Panc1 (cell line): ENCODE data around the gene ZBP1.

Experiments
- POLR2AphosphoS5 ChIP-seq: IDR thresholded peaks from 2 replicates; pipeline ENCODE4 v1.6.1; 2012; ENCODE audit warnings: mild to moderate bottlenecking, low read depth, low read length, moderate library complexity
- TF ChIP-seq, protein P1 (sequence below): fragments of 450-650 bp; IDR thresholded peaks from 2 replicates; pipeline ENCODE4 v1.5.1; 2017; ENCODE audit warnings: mild to moderate bottlenecking
- TF ChIP-seq, protein P2 (sequence below), 2 experiments: IDR thresholded peaks; 2 replicates each; pipeline ENCODE4 v1.6.1; 2011 to 2012; ENCODE audit warnings: low read depth in 2 of 2, control low read depth in 1 of 2, low read length in 1 of 2, mild to moderate bottlenecking in 1 of 2, moderate library complexity in 1 of 2; ENCODE audit not compliant: insufficient read depth in 1 of 2

DNA sequence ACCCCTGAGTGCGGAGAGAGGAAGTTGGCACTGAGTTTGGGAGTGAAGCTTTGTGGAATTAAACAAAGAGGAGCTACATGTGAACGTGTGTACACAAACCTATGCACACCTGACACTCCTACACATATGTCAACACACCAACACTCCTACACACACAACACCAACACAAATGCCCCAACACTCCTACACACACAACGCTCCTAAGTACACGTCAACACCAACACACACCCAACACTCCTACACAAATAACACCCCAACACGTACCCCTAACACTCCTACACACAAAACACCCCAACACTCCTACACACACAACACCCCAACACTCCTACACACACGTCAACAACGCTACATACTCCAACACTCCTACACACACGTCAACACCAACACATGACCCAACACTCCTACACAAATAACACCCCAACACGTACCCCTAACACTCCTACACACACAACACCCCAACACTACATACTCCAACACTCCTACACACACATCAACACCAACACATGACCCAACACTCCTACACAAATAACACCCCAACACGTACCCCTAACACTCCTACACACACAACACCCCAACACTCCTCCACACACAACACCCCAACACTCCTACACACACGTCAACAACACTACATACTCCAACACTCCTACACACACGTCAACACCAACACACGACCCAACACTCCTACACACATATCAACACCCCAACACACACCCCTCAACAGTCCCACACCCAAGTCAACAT, 40.1 kb upstream of the ZBP1 start:
- TF ChIP-seq, protein P1, sequence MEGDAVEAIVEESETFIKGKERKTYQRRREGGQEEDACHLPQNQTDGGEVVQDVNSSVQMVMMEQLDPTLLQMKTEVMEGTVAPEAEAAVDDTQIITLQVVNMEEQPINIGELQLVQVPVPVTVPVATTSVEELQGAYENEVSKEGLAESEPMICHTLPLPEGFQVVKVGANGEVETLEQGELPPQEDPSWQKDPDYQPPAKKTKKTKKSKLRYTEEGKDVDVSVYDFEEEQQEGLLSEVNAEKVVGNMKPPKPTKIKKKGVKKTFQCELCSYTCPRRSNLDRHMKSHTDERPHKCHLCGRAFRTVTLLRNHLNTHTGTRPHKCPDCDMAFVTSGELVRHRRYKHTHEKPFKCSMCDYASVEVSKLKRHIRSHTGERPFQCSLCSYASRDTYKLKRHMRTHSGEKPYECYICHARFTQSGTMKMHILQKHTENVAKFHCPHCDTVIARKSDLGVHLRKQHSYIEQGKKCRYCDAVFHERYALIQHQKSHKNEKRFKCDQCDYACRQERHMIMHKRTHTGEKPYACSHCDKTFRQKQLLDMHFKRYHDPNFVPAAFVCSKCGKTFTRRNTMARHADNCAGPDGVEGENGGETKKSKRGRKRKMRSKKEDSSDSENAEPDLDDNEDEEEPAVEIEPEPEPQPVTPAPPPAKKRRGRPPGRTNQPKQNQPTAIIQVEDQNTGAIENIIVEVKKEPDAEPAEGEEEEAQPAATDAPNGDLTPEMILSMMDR, result no peak
- TF ChIP-seq, protein P2, sequence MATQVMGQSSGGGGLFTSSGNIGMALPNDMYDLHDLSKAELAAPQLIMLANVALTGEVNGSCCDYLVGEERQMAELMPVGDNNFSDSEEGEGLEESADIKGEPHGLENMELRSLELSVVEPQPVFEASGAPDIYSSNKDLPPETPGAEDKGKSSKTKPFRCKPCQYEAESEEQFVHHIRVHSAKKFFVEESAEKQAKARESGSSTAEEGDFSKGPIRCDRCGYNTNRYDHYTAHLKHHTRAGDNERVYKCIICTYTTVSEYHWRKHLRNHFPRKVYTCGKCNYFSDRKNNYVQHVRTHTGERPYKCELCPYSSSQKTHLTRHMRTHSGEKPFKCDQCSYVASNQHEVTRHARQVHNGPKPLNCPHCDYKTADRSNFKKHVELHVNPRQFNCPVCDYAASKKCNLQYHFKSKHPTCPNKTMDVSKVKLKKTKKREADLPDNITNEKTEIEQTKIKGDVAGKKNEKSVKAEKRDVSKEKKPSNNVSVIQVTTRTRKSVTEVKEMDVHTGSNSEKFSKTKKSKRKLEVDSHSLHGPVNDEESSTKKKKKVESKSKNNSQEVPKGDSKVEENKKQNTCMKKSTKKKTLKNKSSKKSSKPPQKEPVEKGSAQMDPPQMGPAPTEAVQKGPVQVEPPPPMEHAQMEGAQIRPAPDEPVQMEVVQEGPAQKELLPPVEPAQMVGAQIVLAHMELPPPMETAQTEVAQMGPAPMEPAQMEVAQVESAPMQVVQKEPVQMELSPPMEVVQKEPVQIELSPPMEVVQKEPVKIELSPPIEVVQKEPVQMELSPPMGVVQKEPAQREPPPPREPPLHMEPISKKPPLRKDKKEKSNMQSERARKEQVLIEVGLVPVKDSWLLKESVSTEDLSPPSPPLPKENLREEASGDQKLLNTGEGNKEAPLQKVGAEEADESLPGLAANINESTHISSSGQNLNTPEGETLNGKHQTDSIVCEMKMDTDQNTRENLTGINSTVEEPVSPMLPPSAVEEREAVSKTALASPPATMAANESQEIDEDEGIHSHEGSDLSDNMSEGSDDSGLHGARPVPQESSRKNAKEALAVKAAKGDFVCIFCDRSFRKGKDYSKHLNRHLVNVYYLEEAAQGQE (IDR thresholded peaks at IDR 0.05; ENCODE audit: insufficient read depth in 1 of 2, low read depth in 2 of 2, low read length in 1 of 2), result no peak
- no peak for TF ChIP-seq POLR2AphosphoS5
